Mesothelial cell of epicardium (in vitro differentiated cells): ENCODE results near the gene ARMC9. TPM values are rescaled to one million over a fixed set of nuclear protein-coding genes. Genes with fewer than 3 reads are reported as not detected.

ENCODE experiments used
- DNase-seq, 2 experiments: peaks; one replicate each; pipeline ENCODE4 v3.0.0; 2021; ENCODE audit warnings: low spot score in 2 of 2; ENCODE audit not compliant: unreplicated experiment in 2 of 2
- H3K27ac Mint-ChIP-seq: 2 replicates; pipeline ENCODE4 v1.8.0; 2021; ENCODE audit warnings: mixed read lengths
- H3K27me3 Mint-ChIP-seq: 2 replicates; pipeline ENCODE4 v1.8.0; 2021; ENCODE audit warnings: low read depth, mixed read lengths
- H3K36me3 Mint-ChIP-seq: 2 replicates; pipeline ENCODE4 v1.8.0; 2021; ENCODE audit warnings: mixed read lengths
- H3K4me1 Mint-ChIP-seq: 2 replicates; pipeline ENCODE4 v1.8.0; 2021; ENCODE audit warnings: mixed read lengths
- H3K4me3 Mint-ChIP-seq: 2 replicates; pipeline ENCODE4 v1.8.0; 2021; ENCODE audit warnings: mild to moderate bottlenecking, moderate library complexity, mixed read lengths
- H3K9me3 Mint-ChIP-seq: 2 replicates; pipeline ENCODE4 v1.8.0; 2021; ENCODE audit warnings: mixed read lengths
- CTCF ChIP-seq: fragments of 200-600 bp; sonication (generic); IDR thresholded peaks from one replicate; pipeline ENCODE4 v1.5.0; 2021; ENCODE audit warnings: antibody characterized with exemption; ENCODE audit not compliant: unreplicated experiment
- total RNA-seq: library from RNA; stranded (reverse); gene quantifications from 3 replicates; pipeline ENCODE4 v1.2.1, GENCODE V29; 2021

The ARMC9 gene
- total RNA-seq, 1 donor from 2014 or later = 52.3 TPM

GRCh38 chr2:231379266-231380215 is 181.1 kb downstream of the ARMC9 start:
- no peak for DNase-seq
- Mint-ChIP-seq H3K27ac (no peak overlapping the region), H3K4me3 (no peak overlapping the region), H3K4me1 (peaks cover 17% of the 10 kb centered on the region), H3K9me3 (peaks cover 4% of the 10 kb centered on the region), H3K27me3 (peaks cover 16% of the 10 kb centered on the region), H3K36me3 (no peaks in the 10 kb centered on the region)
- TF ChIP-seq CTCF = no peak

- TF ChIP-seq CTCF = no peak
- Mint-ChIP-seq H3K27ac (no peak overlapping the region), H3K36me3 (peaks cover 6% of the 10 kb centered on the region), H3K4me3 (no peak overlapping the region), H3K27me3 (peaks cover 16% of the 10 kb centered on the region), H3K9me3 (peaks cover 11% of the 10 kb centered on the region), H3K4me1 (peaks cover 17% of the 10 kb centered on the region)
- DNase-seq = no peak
Measured at GRCh38 chr2:231380307-231380706, 181.9 kb downstream of the ARMC9 start.

- peaks cover 8% of the 10 kb centered on the region for H3K4me1 Mint-ChIP-seq
- TF ChIP-seq CTCF = no peak
- peaks cover 18% of the 10 kb centered on the region for H3K9me3 Mint-ChIP-seq
- H3K27ac Mint-ChIP-seq = no peak overlapping the region
- DNase-seq = no peak
- H3K4me3 Mint-ChIP-seq = no peak overlapping the region
- H3K36me3 Mint-ChIP-seq = peaks cover 12% of the 10 kb centered on the region
- peaks cover 16% of the 10 kb centered on the region for H3K27me3 Mint-ChIP-seq
Measured at GRCh38 chr2:231380991-231381847, 182.8 kb downstream of the ARMC9 start.

- peaks cover 8% of the 10 kb centered on the region for H3K27me3 Mint-ChIP-seq
- H3K4me3 Mint-ChIP-seq = no peak overlapping the region
- DNase-seq = no peak
- no peak for TF ChIP-seq CTCF
- H3K27ac Mint-ChIP-seq = no peak overlapping the region
- H3K9me3 Mint-ChIP-seq = peaks cover 18% of the 10 kb centered on the region
- H3K36me3 Mint-ChIP-seq = peaks cover 12% of the 10 kb centered on the region
- no peaks in the 10 kb centered on the region for H3K4me1 Mint-ChIP-seq
Measured at GRCh38 chr2:231382116-231382515, 183.7 kb downstream of the ARMC9 start.

GRCh38 chr2:231383416-231384108 is 185.1 kb downstream of the ARMC9 start:
- no peak overlapping the region for H3K4me3 Mint-ChIP-seq
- peaks cover 18% of the 10 kb centered on the region for H3K9me3 Mint-ChIP-seq
- DNase-seq = no peak
- peaks cover 3% of the 10 kb centered on the region for H3K4me1 Mint-ChIP-seq
- peaks cover 12% of the 10 kb centered on the region for H3K36me3 Mint-ChIP-seq
- H3K27ac Mint-ChIP-seq = no peak overlapping the region
- no peaks in the 10 kb centered on the region for H3K27me3 Mint-ChIP-seq
- no peak for TF ChIP-seq CTCF
